OCI-LY7 (cell line): Measurements from ENCODE around the gene ACBD6.

Source experiments
- EZH2phosphoT487 ChIP-seq: fragments of 200-600 bp; sonication (generic); IDR thresholded peaks from 2 replicates; pipeline ENCODE4 v1.6.1; 2018; ENCODE audit warnings: low read depth, borderline replicate concordance, mild to moderate bottlenecking, mixed run types, antibody characterized with exemption, low read length, moderate library complexity, mixed read lengths
- TF ChIP-seq, protein P1 (sequence below): fragments of 200-600 bp; sonication (generic); conservative IDR thresholded peaks from 2 replicates; pipeline ENCODE4 v1.5.1; 2014; ENCODE audit warnings: mild to moderate bottlenecking, antibody characterized with exemption, low read length, moderate library complexity, mixed read lengths

DNA sequence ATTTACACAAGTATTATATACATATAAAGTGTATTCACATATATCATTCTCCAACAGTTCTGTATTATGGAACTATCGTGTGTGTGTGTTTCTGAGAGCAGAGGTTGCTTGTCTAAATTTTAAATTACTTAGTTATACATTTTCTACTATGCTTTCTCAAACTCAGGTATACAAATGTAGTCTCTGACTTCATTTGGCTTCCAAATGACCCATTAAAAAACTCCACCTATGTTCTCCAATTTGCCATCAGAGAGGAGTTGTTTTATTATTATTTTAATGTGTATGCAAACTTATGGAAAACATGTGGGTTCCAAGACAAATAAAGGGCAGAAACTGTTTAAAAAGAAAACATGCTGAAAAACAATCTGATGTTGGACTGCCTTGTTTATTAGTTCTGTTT is 131.8 kb downstream of the ACBD6 start:
- TF ChIP-seq, protein P1, sequence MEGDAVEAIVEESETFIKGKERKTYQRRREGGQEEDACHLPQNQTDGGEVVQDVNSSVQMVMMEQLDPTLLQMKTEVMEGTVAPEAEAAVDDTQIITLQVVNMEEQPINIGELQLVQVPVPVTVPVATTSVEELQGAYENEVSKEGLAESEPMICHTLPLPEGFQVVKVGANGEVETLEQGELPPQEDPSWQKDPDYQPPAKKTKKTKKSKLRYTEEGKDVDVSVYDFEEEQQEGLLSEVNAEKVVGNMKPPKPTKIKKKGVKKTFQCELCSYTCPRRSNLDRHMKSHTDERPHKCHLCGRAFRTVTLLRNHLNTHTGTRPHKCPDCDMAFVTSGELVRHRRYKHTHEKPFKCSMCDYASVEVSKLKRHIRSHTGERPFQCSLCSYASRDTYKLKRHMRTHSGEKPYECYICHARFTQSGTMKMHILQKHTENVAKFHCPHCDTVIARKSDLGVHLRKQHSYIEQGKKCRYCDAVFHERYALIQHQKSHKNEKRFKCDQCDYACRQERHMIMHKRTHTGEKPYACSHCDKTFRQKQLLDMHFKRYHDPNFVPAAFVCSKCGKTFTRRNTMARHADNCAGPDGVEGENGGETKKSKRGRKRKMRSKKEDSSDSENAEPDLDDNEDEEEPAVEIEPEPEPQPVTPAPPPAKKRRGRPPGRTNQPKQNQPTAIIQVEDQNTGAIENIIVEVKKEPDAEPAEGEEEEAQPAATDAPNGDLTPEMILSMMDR, result no peak
- TF ChIP-seq EZH2phosphoT487, result no peak
